ENCODE measurements around the gene PHF13. TPM values are rescaled to one million over a fixed set of nuclear protein-coding genes. Genes with fewer than 3 reads are reported as not detected.

PHF13 gene
- total and polyA plus RNA-seq, 8 donors: 11.1 to 24.8 (median 19.8) TPM

- H3K36me3 ChIP-seq: peaks cover 0 to 16% of the 10 kb centered on the region in 2 donors
- H3K9me3 ChIP-seq: no peaks in the 10 kb centered on the region
- intact Hi-C loops (cut with DNase I): no loop called here
- peak within 1 kb of the TSS; percentile 52 to 92 for H3K4me3 ChIP-seq
- peaks cover 23 to 54% of the 10 kb centered on the region in 2 donors for H3K4me1 ChIP-seq
- no peaks in the 10 kb centered on the region for H3K27me3 ChIP-seq
- DNase-seq: peak; percentile 83 to 98 (median 92)
- TF ChIP-seq CTCF (IDR thresholded peaks at IDR 0.05): no peak
- ATAC-seq: peak; percentile 80
- peak within 1 kb of the TSS; percentile 99 for H3K27ac ChIP-seq
Observed at GRCh38 chr1:6602669-6603237, 10.8 kb upstream of the PHF13 start, which contains the start of gene KLHL21. Gene KLHL21 (minus strand): TSS chr1:6602869. CDS start chr1:6602817, 52 bp downstream.

GRCh38 chr1:6603238-6603914 is 10.2 kb upstream of the PHF13 start:
- peak overlapping the region; percentile 52 to 92 for H3K4me3 ChIP-seq
- intact Hi-C loops (cut with DNase I): no loop called here
- DNase-seq (peak in 3 of 4 donors; percentile 73 to 81 (median 75)), ATAC-seq (peak; percentile 17)
- peak overlapping the region; percentile 99 for H3K27ac ChIP-seq
- peaks cover 0 to 9% of the 10 kb centered on the region in 2 donors for H3K36me3 ChIP-seq
- no peak for TF ChIP-seq CTCF (IDR thresholded peaks at IDR 0.05)
- H3K4me1 ChIP-seq: peaks cover 23 to 48% of the 10 kb centered on the region in 2 donors
- no peaks in the 10 kb centered on the region for H3K27me3 ChIP-seq
- no peaks in the 10 kb centered on the region for H3K9me3 ChIP-seq

- Histone ChIP-seq H3K27ac (peak overlapping the region; percentile 99), H3K4me1 (peaks cover 23 to 41% of the 10 kb centered on the region in 2 donors), H3K9me3 (no peaks in the 10 kb centered on the region), H3K27me3 (no peaks in the 10 kb centered on the region), H3K36me3 (peaks cover 0 to 3% of the 10 kb centered on the region in 2 donors), H3K4me3 (peak overlapping the region; percentile 52 to 92)
- ATAC-seq (peak; percentile 20), DNase-seq (peak; percentile 68 to 82 (median 74))
- intact Hi-C loops (cut with DNase I): no loop called here
- no peak for TF ChIP-seq CTCF (IDR thresholded peaks at IDR 0.05)
Observed at GRCh38 chr1:6603915-6604558, 9.5 kb upstream of the PHF13 start.

GRCh38 chr1:6612641-6613360 is 730 bp upstream of the PHF13 start:
- H3K9me3 ChIP-seq: no peaks in the 10 kb centered on the region
- DNase-seq (peak; percentile 48 to 87 (median 56)), ATAC-seq (peak; percentile 65)
- intact Hi-C loops (cut with DNase I): no loop called here
- H3K4me1 ChIP-seq: peaks cover 7 to 30% of the 10 kb centered on the region in 2 donors
- H3K36me3 ChIP-seq: peaks cover 0 to 7% of the 10 kb centered on the region in 2 donors
- peak overlapping the region; percentile 90 to 94 for H3K27ac ChIP-seq
- peak overlapping the region; percentile 60 to 95 for H3K4me3 ChIP-seq
- peaks cover 0 to 9% of the 10 kb centered on the region in 2 donors for H3K27me3 ChIP-seq
- no peak for TF ChIP-seq CTCF (IDR thresholded peaks at IDR 0.05)
